ENCODE measurements around the gene PTPRG.

Gene PTPRG

GRCh38 chr3:61637088-61638051 is 76.0 kb downstream of the PTPRG start:
- no peak for DNase-seq (ENCODE audit: extremely low read depth, low read depth)
- no peak for TF ChIP-seq CTCF (IDR thresholded peaks at IDR 0.05; ENCODE audit: low read depth, low read length)

- DNase-seq (ENCODE audit: extremely low read depth, low read depth), result no peak
- no peak for TF ChIP-seq CTCF (IDR thresholded peaks at IDR 0.05; ENCODE audit: low read depth, low read length)
Measured at GRCh38 chr3:61638741-61639140, 77.4 kb downstream of the PTPRG start.

GRCh38 chr3:61639991-61640390 is 78.6 kb downstream of the PTPRG start:
- no peak for TF ChIP-seq CTCF (IDR thresholded peaks at IDR 0.05; ENCODE audit: low read depth, low read length)
- DNase-seq (ENCODE audit: extremely low read depth, low read depth), result no peak

GRCh38 chr3:61645148-61645547 is 83.8 kb downstream of the PTPRG start:
- TF ChIP-seq CTCF (IDR thresholded peaks at IDR 0.05; ENCODE audit: low read depth, low read length), result no peak
- DNase-seq (ENCODE audit: extremely low read depth, low read depth), result no peak

- no peak for DNase-seq (ENCODE audit: extremely low read depth, low read depth)
- TF ChIP-seq CTCF (IDR thresholded peaks at IDR 0.05; ENCODE audit: low read depth, low read length), result no peak
Measured at GRCh38 chr3:61646360-61646759, 85.0 kb downstream of the PTPRG start.

GRCh38 chr3:61646851-61647525 is 85.6 kb downstream of the PTPRG start:
- TF ChIP-seq CTCF (IDR thresholded peaks at IDR 0.05; ENCODE audit: low read depth, low read length), result no peak
- DNase-seq (ENCODE audit: extremely low read depth, low read depth), result no peak

- no peak for TF ChIP-seq CTCF (IDR thresholded peaks at IDR 0.05; ENCODE audit: low read depth, low read length)
- DNase-seq (ENCODE audit: extremely low read depth, low read depth), result no peak
Measured at GRCh38 chr3:61648481-61648880, 87.1 kb downstream of the PTPRG start.
